ENCODE results near the gene MRPL52.
"Not testable (repeated sequence)": the region's sequence is repeated elsewhere in the genome, so short reads cannot be mapped to it uniquely, and the experiment has no call there.

MRPL52 gene

DNA sequence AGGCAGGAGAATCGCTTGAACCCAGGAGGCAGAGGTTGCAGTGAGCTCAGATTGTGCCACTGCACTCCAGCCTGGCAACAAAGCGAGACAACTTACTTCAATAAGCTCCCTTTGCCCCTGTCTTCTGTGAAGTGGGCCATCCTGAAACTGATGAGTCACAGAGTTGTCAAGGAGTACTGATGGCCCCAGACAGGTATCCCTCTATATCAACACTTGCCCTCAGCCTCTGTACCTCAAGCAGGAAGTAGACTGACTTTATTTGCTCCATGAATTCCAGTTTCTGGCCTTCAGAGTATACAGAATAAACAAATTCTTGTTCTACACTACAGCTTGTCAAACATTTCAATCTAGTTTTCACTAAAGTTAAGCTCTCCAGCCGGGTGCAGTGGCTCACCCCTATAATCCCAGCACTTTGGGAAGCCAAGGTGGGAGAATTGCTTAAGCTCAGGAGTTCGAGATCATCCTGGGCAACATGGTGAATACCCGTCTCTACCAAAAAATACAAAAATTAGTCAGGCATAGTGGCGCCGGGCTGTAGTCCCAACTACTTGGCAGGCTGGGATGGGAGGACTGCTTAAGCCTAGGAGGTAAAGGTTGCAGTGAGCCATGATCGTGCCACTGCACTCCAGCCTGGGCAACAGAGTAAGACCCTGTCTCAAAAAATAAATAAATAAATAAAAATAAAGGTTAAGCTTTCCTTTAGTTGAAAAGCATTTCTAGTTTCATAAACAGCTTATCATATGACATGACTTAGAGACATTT lies 25.5 kb downstream of the MRPL52 start:
- DNase-seq (ENCODE audit: low spot score) = no peak

DNA sequence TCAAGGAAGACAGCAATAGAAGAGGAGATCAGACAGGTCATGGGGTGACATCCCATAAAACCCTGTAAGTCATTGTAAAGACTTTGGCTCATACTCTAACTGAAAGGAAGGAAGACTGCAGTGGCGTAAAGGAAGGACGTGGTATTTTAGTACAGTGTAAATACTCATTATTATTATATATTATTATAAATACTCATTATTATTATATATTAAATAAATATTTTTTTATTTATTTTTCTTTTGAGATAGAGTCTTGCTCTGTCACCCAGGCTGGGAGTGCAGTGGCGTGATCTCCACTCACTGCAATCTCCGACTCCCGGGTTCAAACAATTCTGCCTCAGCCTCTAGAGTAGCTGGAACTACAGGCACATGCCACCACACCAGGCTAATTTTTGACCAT lies 26.7 kb downstream of the MRPL52 start:
- DNase-seq (ENCODE audit: low spot score) = no peak

DNA sequence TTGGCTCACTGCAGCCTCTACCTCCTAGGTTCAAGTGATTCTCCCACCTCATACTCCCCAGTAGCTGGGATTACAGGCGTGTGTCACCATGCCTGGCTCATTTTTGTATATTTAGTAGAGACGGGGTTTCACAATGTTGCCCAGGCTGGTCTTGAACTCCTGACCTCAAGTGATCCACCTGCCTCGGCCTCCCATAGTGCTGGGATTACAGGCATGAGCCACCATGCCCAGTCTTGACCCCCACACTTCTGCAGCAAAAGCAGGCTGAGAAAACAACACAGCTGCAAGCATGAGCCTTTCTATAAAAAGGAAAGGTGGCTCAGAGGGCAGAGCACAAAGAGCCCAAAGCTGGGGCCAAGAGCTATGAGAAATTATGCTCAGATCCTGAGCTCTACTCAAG lies 30.7 kb downstream of the MRPL52 start:
- DNase-seq (ENCODE audit: low spot score) = not testable (repeated sequence)

DNA sequence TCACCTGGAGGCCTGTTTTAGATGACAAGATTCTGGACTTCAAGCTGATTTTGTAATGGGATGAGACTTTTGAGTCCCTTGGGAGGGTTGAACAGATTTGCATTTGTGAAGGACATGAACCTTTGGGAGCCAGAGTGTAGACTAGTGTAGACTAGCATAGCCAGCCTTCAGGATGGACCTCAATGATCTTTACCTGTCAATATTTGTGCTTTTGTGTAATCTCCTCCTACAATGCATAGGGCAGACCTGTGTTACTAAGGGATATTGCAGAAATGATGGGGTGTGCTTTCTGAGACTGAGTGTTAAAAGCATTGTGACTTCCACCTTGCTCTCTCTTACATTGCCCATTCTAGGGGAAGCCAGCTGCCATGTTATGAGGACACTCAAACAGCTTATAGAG lies 32.0 kb downstream of the MRPL52 start:
- DNase-seq (ENCODE audit: low spot score) = no peak

DNA sequence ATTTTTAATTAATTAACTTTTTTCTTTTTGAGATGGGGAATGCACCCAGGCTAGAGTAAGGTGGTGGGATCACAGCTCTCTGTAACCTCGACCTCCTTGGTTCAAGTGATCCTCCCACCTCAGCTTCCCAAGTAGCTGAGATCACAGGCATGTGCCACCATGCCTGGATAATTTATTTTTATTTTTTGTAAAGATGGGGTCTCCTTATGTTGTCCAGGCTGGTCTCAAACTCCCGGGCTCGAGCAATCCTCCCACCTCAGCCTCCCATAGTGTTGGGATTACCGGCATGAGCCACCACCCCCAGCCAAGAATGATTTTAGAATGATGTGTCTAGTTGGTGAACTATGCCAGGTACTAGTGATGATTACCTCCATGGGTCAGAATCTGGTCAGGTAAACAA lies 35.3 kb downstream of the MRPL52 start:
- no peak for DNase-seq (ENCODE audit: low spot score)

DNA sequence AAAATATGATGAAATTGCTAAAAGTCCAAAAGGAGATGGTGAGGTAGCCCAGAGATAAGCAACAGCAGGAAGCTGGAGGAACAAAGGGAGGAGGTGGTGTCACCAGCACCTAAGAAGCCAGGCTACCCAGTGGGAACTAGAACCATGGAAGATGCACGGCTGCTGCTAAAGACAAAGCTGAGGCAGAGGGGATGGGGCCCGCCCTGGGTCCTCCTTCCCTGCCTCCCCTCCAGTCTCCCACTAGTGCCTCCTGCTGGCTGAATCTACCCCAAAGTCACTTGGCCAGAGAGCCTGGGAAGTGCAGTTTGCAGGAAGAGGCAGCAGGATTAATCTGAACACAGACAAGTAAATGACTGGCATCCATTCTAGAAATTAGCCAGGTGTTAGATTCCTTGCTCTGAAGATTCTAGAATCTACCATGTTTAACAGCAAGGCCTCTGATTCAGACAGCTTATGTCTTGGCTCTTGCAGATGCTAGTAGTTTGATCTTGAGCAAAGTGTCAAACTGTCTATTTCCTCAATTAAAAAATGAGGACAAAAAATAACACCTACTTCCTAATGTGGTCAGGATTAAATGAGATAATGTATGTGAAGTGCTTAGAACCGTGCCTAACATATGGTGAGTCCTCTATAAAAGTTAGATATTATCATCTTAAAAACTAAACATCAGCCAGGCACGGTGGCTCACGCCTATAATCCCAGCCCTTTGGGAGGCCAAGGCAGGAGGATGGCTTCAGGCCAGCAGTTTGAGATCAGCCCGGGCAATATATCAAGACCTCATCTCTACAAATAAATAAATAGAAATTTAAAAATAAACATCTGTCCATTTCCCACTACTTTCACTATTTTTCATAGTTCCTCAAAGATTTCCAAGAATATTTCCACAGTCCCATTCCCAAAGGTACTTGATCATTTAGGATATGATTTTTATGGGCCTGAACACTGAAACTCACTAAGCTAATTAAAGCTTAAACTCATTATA lies 36.0 kb downstream of the MRPL52 start:
- no peak for DNase-seq (ENCODE audit: low spot score)

DNA sequence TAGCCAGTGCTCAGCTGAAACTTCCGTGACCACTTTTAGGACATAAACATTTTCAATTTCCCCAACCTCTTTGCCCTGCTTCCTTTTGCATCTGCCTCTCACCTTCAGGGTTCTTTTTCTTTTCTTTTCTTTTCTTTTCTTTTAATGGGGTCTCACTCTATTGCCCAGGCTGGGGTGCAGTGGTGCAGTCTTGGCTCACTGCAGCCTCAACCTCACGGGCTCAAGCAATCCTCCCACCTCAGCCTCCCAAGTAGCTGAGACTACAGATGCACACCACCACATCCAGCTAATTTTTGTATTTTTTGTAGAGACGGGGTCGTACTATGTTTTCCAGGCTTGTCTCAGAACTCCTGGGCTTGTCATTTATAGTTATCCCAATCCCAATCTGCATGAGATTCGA lies 37.2 kb downstream of the MRPL52 start:
- DNase-seq (ENCODE audit: low spot score) = no peak

DNA sequence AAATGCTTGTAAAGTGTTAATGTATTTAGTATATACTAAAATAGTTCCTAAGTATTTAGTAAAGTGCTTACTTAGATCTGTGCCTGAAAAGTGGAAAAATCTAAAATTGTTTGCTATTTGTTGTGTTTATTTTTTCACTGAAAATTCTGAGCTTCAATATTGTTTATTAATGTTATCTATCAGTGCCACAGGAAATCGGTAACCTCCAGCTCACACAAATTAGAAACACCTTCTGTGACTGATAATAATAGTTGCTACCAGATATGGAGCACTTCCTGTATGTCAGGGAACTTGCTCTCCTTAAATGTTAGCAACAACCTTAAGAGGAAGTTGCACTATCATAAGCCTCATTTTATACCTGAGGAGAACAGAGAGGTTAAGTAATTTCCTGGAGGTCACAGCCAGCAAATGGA lies 41.1 kb downstream of the MRPL52 start:
- no peak for DNase-seq (ENCODE audit: low spot score)

DNA sequence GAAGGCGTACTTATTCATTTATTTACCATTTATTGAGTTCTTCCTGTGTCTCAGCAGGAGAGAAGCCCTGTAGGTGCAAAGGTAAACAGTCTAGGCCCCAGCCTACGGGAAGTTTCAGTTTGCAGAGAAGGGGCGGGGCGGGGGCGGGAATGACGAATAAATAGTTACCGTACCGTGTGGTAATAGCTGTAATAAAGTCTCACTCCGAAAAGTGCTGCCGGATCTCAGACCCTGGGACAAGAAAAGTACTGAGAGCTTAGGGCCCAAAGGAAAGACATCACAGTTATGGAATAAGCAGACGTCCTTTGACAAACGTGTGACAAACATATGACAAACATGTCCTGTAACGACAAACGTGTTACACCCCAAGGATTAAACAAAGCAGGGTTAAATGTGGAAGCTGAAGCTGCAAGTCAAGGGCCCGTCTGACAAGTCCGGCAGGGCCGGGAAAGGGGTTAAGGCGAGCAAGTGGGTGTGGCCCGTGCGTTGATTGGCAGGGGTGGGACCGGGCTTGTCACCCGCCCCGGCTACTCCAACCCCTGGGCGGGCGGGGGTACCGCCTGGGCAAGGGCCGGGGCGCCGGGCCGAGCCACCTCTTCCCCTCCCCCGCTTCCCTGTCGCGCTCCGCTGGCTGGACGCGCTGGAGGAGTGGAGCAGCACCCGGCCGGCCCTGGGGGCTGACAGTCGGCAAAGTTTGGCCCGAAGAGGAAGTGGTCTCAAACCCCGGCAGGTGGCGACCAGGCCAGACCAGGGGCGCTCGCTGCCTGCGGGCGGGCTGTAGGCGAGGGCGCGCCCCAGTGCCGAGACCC lies 41.7 kb downstream of the MRPL52 start, which contains the start of gene LRP10:
LRP10 (plus strand) TSS at position 517 of the 809 bp plus-strand sequence. CDS start 564 bp downstream, outside the sequence.
- peak; percentile 94 for DNase-seq (ENCODE audit: low spot score)

DNA sequence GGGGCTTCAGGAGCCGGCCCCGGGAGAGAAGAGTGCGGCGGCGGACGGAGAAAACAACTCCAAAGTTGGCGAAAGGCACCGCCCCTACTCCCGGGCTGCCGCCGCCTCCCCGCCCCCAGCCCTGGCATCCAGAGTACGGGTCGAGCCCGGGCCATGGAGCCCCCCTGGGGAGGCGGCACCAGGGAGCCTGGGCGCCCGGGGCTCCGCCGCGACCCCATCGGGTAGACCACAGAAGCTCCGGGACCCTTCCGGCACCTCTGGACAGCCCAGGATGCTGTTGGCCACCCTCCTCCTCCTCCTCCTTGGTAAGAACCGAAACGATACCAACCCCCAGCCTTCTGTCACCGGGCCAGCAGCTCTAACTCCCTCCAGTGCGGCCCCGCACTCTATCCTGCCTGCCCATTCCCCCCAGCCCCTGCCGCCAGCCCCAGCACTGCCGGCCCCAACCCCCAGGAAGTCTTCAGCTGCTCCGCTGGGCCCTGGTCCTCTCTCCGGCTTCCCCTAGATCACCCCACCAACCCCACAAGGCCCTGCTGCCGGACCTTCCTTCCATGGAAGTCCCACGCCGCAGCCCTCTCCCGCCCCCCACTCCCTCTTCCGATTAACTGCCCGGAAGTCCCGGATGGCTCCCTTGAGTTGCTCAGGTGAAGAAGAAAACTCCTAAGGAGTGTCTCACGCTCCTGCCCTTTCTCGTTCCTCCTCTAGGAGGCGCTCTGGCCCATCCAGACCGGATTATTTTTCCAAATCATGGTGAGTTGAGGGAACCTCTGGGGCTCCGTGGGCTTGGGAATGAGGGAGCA lies 42.5 kb downstream of the MRPL52 start:
- peak; percentile 85 for DNase-seq (ENCODE audit: low spot score)

DNA sequence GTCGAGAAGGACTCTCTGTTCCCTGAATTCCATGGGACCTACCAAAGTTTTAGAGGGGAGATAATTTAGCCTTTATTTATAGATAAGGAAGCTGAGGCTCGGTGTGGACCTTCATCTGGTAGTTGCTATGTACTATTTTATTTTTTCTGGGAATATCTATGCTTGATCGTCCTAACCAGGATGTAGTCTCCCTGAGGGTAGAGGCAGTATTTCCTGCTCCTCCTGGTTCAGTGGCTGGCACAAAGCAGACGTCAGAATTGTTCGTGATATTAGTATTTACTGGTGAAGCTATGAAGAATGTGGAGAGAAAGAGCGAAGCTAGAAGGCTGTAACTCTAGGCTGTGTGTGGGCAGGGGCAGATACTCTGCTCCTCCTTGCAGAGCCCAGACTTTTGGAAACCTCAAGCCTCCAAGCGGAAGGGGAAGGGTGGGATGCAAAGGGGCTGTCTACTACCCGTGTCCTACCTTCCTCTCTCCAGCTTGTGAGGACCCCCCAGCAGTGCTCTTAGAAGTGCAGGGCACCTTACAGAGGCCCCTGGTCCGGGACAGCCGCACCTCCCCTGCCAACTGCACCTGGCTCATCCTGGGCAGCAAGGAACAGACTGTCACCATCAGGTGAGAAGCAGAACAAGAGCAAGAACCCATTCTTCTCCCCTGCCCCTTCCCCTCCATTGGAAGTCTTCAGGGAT lies 43.3 kb downstream of the MRPL52 start:
- peak; percentile 29 for DNase-seq (ENCODE audit: low spot score)

DNA sequence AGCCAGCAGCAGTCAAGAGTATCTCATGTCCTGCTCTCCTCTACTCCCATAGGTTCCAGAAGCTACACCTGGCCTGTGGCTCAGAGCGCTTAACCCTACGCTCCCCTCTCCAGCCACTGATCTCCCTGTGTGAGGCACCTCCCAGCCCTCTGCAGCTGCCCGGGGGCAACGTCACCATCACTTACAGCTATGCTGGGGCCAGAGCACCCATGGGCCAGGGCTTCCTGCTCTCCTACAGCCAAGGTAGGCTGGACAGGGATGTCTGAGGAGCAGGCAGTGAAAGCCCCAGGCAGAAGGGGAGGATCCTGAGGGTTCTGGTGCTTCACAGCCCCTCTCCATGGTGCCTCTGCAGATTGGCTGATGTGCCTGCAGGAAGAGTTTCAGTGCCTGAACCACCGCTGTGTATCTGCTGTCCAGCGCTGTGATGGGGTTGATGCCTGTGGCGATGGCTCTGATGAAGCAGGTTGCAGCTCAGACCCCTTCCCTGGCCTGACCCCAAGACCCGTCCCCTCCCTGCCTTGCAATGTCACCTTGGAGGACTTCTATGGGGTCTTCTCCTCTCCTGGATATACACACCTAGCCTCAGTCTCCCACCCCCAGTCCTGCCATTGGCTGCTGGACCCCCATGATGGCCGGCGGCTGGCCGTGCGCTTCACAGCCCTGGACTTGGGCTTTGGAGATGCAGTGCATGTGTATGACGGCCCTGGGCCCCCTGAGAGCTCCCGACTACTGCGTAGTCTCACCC lies 45.5 kb downstream of the MRPL52 start:
- no peak for DNase-seq (ENCODE audit: low spot score)

DNA sequence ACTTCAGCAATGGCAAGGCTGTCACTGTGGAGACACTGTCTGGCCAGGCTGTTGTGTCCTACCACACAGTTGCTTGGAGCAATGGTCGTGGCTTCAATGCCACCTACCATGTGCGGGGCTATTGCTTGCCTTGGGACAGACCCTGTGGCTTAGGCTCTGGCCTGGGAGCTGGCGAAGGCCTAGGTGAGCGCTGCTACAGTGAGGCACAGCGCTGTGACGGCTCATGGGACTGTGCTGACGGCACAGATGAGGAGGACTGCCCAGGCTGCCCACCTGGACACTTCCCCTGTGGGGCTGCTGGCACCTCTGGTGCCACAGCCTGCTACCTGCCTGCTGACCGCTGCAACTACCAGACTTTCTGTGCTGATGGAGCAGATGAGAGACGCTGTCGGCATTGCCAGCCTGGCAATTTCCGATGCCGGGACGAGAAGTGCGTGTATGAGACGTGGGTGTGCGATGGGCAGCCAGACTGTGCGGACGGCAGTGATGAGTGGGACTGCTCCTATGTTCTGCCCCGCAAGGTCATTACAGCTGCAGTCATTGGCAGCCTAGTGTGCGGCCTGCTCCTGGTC lies 46.1 kb downstream of the MRPL52 start:
- no peak for DNase-seq (ENCODE audit: low spot score)

DNA sequence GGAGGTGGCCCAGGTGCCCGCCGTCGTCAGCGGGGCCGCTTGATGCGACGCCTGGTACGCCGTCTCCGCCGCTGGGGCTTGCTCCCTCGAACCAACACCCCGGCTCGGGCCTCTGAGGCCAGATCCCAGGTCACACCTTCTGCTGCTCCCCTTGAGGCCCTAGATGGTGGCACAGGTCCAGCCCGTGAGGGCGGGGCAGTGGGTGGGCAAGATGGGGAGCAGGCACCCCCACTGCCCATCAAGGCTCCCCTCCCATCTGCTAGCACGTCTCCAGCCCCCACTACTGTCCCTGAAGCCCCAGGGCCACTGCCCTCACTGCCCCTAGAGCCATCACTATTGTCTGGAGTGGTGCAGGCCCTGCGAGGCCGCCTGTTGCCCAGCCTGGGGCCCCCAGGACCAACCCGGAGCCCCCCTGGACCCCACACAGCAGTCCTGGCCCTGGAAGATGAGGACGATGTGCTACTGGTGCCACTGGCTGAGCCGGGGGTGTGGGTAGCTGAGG lies 47.4 kb downstream of the MRPL52 start:
- no peak for DNase-seq (ENCODE audit: low spot score)

DNA sequence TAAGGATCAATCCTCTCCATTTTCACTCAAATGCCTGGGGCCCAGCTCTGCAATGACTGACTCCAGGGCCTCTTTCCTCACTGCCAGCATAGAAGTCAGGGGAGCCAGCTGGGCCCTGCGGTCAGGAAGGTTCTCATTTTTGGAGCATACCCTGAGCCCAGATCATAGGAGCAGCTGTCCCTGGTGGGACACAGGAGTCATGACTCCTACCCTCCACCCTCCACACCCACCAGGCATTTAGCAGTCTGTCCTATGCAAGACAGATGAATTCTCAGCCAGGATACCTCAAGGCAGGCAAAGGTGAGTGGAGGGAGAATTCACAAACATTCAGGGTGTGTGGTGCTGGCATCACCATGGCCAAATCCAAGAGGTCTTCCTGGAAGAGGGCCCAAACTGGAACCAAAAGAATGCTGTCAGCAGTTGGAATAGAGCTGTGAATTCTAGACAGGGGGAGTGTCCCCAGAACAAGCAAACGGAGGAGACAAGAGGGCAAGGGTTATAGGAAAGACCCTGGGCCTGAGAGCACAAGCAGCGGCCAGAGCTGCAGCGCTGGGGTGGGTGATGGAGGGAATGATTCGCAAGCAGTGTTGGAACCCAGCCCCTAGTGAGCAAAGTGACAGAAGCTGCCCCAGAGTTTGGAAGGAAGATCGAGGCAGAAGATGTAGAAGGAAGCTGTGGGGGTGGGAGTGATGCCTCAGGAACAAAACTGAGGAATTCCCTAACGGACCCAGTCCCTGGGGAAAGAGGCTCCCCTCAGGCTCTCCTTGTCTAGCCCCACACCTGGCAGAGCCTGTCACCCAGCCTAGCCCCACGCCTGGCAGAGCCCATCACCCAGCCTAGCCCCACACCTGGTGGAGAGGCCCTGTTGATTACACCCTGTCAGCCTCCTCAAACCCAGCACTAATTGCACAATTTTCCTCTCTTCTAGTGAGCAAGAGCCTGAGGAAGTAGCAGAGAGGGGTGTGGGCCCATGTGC lies 48.9 kb downstream of the MRPL52 start:
- DNase-seq (ENCODE audit: low spot score) = no peak

DNA sequence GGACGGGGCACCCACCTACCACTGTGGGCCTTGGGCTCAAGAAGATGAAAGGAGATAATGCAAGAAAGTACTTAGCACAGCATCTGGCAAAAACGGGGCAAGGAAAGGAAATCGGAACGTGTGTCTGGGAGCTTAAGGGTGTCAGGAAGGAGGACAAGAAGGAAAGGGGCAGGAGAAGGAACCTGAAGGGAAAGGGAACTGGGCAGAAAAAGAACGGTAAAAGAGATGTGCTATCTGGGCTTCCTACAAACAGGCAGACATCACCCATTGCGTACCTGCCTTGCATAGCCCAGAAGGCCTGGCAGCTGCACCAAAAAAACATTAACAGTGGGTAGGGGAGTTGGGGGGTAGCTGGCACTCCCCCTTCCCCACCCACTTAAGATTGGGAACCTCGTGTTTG lies 52.4 kb downstream of the MRPL52 start:
- no peak for DNase-seq (ENCODE audit: low spot score)

DNA sequence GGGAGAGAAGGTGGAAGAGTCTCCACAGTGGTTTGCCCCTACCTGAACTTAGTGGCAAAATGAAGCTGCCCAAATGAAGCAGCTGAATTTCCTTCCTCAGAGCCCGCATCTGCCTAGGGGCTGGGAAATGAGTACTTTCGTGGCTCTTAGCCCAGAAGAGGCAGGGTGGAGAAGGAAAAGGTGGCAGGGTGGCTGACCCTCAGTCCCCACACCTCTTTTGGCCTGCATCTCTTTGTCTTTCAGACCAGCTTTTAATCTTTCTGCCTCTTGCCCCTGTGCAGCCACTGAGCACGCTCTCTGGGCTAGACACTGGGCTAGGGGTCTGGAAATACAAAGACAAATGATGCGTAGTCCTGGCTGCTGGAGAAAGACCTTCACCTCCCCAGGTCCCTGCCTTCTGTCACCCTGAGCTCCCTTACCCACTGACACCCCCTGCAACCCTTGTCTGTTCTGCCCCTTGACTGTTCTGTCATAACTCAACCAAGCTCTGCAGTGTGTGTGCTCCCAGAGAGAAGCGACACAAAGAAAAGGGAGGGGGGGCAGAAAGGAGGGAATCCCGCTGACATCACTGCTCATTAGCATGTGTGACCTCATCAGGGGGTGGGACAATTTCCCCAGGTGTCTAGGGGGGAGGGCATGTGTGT lies 53.0 kb downstream of the MRPL52 start:
- peak; percentile 50 for DNase-seq (ENCODE audit: low spot score)
